Measurements from ENCODE around the gene TECPR2.
"Not testable (repeated sequence)": the region's sequence is repeated elsewhere in the genome, so short reads cannot be mapped to it uniquely, and the experiment has no call there.

Gene TECPR2, protein sequence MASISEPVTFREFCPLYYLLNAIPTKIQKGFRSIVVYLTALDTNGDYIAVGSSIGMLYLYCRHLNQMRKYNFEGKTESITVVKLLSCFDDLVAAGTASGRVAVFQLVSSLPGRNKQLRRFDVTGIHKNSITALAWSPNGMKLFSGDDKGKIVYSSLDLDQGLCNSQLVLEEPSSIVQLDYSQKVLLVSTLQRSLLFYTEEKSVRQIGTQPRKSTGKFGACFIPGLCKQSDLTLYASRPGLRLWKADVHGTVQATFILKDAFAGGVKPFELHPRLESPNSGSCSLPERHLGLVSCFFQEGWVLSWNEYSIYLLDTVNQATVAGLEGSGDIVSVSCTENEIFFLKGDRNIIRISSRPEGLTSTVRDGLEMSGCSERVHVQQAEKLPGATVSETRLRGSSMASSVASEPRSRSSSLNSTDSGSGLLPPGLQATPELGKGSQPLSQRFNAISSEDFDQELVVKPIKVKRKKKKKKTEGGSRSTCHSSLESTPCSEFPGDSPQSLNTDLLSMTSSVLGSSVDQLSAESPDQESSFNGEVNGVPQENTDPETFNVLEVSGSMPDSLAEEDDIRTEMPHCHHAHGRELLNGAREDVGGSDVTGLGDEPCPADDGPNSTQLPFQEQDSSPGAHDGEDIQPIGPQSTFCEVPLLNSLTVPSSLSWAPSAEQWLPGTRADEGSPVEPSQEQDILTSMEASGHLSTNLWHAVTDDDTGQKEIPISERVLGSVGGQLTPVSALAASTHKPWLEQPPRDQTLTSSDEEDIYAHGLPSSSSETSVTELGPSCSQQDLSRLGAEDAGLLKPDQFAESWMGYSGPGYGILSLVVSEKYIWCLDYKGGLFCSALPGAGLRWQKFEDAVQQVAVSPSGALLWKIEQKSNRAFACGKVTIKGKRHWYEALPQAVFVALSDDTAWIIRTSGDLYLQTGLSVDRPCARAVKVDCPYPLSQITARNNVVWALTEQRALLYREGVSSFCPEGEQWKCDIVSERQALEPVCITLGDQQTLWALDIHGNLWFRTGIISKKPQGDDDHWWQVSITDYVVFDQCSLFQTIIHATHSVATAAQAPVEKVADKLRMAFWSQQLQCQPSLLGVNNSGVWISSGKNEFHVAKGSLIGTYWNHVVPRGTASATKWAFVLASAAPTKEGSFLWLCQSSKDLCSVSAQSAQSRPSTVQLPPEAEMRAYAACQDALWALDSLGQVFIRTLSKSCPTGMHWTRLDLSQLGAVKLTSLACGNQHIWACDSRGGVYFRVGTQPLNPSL (N-terminal part only)

DNA sequence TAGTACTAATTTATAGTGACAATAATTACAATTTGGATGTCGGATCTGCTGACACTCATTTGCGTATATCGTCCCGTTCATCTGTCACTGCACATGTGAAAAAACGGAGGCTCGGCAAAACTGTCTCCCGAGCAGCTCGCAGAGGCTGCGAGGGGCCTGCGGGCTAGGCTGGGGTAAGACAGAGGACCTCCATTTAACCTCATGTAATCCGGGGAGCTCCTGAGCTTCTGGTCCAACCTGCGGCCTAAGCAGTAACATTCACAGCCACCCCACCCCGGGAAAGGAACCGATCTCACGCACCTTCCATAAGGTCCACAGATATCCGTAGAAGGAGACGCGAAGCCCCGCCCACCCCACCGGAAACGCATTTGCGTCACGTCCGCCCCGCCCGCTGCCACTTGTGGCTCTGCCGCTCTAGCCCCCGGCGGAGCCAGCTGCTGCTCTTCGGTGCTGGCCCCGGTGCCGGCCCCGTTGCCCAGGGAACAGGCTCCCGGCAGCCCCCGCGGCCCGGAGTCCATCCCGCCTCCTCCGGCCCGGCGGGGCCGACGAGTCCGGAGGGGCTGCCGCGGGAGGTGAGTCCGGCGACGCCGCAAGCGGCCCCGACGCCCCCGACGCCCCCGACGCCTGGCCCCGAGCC, at the start of gene TECPR2, which contains the start of gene CINP:
Gene TECPR2 (plus strand): TSS at position 397 of the 637 bp plus-strand sequence. CDS start 13,781 bp downstream, outside the sequence.
Gene CINP (minus strand): TSS at position 346 of the 637 bp plus-strand sequence. CDS start 39 bp downstream, at position 307.
- peak; percentile 98 for DNase-seq

DNA sequence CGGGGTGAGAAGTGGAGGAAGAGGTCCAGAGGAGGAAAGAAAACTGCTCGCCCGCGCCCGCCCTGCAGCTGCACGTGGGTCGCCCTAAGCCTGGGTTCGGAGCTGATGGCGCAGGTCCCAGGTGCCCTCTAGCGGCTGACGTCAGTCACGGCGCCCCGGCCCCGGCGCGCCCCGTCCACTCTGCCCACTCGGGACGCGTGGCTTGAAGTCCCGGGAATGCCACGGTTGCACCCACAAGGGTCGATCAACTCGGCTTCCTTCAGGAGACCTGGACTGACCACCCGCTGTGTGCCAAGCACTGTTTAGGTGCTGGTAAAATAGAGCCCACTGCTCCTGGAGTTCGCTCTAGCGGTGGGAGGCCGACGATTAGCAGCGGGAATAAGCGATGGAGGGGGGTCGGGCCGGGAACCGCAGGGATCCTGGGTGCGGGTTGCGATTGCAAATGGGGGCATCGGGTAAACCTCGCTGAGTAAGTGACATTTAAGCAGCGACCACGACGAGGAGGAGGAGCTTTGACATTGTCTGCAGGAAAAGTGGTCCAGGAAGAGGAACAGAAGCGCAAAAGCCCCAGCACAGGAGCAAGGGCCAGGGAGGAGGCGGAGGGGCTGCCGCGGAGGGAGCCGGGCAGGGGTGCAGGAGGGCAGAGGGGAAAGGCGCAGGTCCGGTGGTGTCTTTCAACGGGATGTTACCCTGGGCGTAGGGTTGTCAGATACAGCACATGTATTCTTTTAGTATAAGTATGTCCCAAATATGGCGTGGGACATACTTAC, 48.3 kb upstream of the TECPR2 start:
- peak; percentile 88 for DNase-seq

DNA sequence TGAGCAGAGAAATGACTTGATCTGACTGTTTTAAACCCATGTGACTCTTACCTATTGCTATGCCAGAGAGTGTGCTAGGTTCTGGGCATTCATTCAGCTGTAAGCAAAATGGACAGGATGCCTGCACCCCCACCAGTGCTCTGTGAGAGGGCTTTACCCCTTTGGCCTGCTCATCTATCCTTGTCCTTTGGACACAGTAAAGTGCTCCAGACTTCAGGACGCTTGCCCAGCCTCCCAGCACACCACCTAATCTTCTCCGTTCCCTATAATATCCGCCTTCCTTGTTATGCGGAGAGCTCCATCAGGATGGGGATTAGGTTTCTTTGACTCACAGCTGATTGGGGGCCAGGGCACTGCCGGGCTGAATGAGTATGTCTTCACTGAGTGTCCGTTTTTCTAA, 47.6 kb upstream of the TECPR2 start:
- DNase-seq: no peak

DNA sequence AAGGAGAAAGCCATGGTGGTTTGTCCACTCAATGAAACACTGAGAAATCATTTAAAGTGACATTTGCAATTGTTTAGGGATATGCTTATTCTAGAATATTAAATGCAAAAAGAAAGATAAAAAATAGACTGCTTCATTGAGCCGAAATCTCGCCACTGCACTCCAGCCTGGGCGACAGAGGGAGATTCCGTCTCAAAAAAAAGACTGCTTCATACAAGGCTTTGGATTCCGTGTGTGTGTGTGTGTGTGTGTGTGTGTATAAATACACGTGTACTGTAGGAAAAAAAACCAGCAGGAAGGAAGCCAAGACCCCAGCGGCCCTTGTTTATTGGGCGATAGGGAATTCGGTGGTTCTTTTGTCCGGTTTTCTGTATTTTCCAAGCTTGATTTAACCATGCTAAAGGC, 46.4 kb upstream of the TECPR2 start:
- peak; percentile 36 for DNase-seq

DNA sequence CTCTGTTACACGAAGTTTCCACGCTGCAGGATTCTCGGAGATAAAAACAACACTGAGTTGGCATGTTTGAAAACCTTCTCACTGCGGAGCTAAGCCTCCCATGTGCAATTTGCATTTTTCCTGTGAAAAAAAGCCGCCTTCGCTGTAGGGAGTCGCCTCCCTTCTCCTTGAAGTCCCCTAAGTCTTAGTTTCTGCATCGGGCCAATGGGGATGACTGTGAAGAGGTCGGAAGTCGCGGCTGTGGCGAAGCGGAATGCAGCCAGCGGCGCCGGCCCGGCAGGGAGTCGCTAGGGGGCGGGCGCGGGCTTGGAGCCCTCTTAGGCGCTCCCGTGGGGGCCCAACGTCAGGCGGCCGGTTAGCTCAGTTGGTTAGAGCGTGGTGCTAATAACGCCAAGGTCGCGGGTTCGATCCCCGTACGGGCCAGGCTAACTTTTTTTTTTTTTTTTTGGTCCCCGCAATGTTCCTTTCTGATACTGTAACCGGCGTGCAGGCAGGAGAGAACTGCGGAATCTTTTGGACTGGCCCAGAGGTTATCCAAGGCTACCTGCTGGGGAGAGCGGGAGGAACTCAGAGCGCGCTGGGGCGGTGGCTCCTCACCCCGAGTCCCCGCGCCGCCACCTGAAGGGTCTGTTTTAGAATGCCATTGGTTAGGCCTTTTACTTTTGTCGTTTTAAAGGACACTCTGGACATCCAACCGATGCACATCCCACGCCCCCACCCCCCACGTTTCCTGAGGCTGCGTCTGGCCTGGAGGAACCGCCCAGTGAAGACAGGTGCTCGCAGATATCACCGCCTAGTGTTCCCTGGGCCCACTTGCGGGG, 45.8 kb upstream of the TECPR2 start:
- peak; percentile 93 for DNase-seq

DNA sequence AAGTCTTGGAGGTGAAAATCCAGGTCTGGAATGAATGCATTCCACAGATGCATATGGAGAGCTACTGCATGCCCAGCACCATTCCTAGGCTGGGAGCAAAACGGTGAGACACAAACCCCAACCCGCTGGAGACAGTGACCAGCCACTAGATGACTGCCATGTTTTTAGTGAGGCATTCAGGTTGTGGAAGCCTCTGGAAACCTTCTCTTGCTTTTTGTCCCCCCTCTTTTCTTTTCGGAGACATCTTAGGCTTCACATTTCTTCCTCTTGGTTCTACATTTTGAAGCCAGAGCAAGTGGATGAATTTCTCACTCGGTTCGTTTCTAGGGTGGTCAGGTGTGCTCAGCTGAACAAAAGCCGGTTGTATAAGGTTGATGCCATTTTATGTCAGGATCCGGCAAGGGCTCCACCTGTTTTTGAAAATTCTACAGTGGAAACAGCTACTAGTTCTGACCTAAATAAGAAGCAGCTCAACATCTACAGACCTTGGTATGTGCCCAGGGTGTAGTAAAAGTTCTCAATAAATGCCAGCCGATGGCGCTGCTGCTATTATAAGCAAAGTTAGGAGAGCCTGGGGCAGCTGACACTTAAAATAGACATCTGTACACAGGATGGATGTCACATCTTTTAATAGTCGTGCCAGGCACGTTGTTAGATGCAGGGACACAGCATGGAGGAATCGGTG, 45.0 kb upstream of the TECPR2 start:
- DNase-seq: peak; percentile 43

DNA sequence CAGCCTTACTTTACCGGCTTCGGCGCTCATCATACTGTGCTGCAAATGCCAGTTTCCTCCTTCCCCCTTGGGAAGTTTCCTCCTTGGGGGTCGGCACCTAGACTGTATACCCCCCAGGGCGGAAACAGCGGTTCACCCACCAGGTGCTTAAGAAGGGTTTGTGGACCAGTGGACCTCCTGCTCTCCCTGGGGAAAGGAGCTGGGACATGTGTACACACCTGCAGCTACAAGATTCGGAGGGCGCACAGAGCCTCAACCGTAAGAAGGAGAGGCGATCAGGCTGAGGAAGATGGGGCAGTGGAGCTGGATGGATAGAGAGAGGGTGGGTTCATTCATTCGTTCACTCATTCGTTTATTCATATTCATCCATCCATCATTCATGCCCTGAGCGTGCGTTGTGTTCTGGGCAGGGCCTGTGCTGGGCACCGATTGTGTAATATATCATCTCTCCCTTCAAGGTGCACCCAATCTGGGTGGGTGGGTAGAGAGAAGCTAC, 43.9 kb upstream of the TECPR2 start:
- DNase-seq: no peak

DNA sequence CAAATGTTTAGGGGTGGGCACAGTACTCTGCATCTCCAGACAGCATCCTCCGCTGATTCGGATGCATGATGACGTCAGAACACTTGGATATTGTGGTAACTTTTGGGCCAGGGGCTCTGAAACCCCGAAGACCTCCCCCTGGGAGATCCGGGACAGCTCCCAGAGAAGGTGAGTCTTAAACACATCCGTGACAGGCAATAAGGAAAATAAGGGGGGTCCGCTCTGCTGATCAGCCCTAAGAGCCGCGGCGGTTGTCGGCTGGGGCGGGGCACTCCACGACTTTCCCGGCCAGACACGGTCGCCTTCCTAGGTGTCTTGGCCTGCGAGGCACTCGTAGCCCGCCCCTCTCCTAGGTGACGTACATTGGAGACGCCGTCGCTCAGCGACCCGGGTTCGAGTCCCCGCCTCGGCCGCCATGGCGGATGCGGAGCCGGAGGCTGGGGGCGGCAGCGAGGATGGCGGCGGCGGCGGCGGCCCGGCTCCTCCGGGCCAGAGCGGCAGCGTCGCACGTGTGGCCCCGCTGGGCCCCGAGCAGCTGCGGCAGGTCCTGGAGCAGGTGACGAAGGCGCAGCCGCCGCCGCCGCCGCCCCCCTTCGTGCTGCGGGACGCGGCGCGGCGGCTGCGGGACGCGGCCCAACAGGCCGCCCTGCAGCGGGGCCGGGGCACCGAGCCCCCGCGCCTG, 43.2 kb upstream of the TECPR2 start, which contains the start of gene ZNF839:
Gene ZNF839 (plus strand): TSS at position 396 of the 682 bp plus-strand sequence. CDS start 20 bp downstream, at position 416.
- peak; percentile 97 for DNase-seq

DNA sequence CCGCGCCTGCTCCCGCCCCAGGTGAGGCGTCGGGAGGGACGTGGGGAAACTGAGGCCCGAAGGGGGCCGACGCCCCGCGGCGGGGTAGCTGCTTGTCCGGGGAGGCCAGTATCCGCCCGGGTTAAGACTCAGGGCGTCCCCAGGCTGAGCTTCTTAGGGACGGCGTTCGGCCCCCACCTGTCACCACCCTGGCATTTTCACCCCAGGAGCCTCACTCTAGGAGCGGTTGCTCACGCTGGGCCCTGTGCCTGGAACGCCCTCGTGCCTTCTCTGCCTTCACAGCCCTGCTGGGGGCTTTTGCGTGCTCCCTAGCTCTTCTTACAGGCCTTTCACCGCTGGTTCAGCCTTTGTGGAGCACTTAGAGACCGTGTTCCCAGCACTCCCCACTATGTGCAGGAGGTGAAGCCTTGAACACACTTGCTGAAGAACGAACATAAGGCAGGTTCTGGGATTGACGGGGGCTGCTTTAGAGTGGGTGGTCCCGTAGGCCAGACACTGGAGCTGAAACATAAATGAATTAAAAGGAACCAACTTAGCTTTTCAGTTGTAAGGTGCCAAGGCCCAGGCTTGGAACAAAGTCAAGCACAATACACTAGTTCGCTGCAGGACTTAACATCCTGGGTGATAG, 42.6 kb upstream of the TECPR2 start:
- peak; percentile 49 for DNase-seq

DNA sequence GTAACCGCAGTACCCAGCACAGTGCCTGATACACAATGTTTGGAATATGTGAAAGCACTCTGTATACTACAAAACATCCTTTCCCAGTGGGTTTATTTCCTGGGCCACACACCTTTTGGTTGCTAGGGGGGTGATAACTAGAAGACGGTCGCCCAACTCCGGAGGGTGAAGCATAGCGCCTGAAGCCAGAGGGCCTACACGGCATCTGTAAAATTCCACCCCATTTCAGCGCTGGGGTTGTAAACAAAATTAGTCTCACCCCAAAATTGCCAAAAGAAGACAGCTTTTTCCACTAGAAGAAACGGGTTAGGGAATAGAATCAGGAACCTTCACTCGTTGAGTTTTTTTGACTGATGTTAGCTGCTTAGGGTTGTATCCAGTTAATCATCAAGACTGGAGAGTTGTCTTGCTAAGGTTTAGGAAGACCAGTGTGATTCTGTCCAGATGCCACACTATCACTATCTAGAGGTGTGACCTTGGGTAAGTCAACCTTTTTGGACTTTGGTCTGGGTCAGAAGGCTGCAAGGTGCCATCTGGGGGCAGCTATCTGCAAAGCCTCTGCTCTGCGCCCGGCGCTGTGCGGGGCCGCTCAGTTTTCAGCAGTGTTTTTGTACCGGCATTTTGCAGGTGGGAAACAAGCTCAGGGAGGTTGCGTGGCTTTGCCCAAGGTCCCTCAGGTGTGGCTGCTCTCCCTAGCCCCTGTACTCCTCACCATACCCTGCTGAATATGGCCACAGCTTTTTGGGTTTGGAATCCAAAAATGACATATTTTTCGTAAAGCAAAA, 41.9 kb upstream of the TECPR2 start:
- DNase-seq: no peak

DNA sequence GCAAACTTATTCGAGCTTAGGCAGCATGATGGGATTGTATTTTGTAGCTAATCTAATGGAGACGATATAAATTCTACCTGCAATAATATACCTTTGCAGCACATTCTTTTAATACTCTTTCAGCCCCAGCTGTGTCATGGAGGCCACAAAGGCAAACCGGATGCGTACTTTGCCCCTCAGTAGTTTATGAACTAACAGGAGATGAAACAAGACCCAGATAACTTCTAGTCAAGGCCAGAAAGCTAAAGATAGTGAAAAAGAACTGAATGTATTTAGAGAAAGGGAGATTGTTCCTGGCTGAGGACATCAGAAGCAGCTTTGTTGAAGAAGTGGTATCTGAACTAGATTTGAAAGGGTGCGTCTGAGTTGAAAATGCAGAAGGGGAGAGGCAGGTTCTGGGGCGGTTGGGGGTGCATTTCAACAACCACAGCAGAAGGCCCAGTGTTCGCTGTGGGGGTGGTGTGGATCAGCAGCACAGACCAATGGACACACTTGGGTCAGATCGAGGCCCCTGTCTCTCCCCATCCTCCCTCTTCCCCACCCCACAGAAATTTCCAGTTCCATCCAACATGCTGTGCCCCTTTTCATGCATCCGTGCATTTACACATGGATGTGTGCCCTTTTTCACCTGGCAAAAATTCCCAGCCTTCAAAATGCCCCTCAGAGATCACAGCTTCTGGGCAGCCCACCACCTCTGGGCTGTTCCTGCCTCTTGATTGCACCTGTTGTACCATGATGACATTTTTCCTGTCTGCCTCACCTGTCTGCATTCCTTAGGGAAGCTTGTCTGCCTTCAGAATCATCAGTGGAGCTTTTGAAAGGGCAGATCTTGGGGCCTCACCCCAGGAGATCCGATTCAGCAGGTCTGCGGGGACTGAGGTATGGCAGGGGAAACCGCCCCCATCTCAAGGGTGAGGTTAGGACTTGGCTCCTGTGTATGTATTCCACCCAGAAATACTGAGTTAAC, 41.0 kb upstream of the TECPR2 start:
- DNase-seq: no peak

DNA sequence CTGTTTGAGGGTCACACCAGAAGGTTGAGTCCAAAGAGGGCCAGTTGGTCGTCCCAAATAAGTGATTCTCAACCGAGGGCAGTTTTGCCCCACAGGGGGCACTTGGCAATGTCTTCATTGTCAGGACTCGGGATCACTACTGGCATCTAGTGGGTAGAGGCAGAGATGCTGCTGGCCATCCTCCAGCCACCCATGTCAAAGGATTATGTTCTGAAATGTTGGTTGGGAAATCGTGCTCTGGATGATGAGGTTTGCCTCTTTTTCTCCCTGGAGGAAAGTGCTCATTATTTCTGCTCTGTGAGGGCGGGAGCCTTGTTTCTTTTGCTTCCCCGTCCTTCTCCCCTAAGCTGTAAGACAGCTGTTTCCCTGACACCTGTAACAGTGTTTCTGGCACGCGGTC, 39.6 kb upstream of the TECPR2 start:
- DNase-seq: peak; percentile 42

DNA sequence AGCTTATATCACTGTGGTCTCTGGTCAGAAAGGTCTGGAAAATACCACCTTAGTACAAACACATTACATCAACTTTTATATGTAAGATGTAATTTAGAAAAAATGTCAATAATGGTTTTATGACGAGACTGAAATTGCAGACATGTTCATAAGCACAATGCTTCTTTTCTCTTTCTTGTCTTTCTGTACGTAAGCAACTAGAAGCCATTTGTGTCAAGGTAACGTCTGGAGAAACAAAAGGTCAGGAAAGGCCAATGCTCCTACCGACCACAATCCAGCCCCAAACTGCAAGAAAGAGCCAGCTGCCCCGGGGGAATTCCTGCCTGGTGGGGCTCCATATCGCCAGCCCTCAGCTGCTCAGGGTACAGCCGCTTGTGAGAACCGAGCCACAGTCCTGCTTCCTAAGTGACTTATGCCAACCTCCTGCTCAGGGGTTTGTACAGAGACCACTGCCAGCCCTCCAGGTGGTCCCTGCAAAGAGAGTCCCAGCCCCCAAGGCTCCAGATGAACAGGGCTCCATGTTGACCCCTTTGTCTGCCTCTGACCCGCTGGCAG, 36.9 kb upstream of the TECPR2 start:
- no peak for DNase-seq

DNA sequence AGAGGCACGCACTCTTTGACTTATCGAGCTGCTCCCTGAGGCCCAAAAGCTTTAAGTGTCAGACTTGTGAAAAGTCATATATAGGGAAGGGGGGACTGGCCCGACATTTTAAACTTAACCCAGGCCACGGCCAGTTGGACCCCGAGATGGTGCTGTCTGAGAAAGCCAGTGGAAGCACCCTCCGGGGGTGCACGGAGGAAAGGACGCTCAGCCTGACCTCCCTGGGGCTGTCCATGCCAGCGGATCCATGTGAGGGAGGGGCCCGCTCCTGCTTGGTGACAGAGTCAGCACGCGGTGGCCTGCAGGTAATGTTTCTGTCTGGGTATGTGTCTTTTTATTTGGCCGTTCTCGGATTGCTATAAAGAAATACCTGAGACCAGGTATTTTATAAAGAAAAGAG, 36.2 kb upstream of the TECPR2 start:
- DNase-seq: no peak

DNA sequence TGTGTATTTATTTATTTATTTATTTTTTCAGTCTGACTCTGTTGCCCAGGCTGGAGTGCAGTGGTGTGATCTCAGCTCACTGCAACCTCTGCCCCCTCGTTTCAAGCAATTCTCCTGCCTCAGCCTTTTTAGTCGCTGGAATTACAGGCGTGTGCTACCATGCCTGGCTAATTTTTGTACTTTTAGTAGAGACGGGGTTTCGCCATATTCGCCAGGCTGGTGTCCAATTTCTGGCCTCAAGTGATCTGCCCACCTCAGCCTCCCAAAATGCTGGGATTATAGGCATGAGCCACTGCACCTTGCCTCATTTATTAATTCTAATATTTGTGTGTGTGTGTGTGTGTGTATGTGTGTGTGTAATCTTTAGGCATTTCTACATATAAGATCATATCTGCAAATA, 33.4 kb upstream of the TECPR2 start:
- DNase-seq: not testable (repeated sequence)

DNA sequence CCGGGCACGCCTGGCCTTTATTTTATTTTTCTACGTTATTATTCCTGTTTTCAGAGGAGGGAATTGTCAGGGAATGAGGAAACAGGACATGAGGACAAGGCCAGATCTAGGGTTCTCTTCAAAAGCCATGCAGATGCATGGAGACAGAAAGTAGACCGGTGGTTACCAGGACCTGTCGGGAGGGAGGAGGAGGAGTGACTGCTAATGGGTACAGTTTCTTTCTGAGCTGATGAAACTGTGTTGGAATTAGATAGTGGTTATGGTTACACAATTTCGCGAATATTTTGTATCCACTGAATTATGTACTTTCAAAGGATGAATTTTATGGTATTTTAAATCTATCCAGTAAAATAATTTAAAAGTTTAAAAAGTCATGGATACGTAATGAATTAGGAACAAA, 31.9 kb upstream of the TECPR2 start:
- DNase-seq: no peak
